Ishikawa (cell line): ENCODE data around the gene CEMIP.

Experiments used
- CEBPB ChIP-seq: IDR thresholded peaks from 2 replicates; pipeline ENCODE4 v1.6.1; 2012
- CREB1 ChIP-seq: IDR thresholded peaks from 2 replicates; pipeline ENCODE4 v1.6.1; 2012; ENCODE audit warnings: low read depth
- EGR1 ChIP-seq: IDR thresholded peaks from 2 replicates; pipeline ENCODE4 v1.6.1; 2012
- EP300 ChIP-seq: IDR thresholded peaks from 2 replicates; pipeline ENCODE4 v1.6.1; 2012; ENCODE audit warnings: borderline replicate concordance
- FOXM1 ChIP-seq: IDR thresholded peaks from 2 replicates; pipeline ENCODE4 v1.6.1; 2012; ENCODE audit warnings: low read depth, borderline replicate concordance
- MAX ChIP-seq: IDR thresholded peaks from 2 replicates; pipeline ENCODE4 v1.6.1; 2012
- NFIC ChIP-seq: IDR thresholded peaks from 2 replicates; pipeline ENCODE4 v1.6.1; 2012
- RAD21 ChIP-seq: IDR thresholded peaks from 2 replicates; pipeline ENCODE4 v1.6.1; 2012; ENCODE audit warnings: low read depth
- TAF1 ChIP-seq: IDR thresholded peaks from 2 replicates; pipeline ENCODE4 v1.6.1; 2012; ENCODE audit warnings: low read depth, mild to moderate bottlenecking
- TCF12 ChIP-seq: IDR thresholded peaks from 2 replicates; pipeline ENCODE4 v1.6.1; 2012; ENCODE audit warnings: low read depth
- TEAD4 ChIP-seq: IDR thresholded peaks from 2 replicates; pipeline ENCODE4 v1.6.1; 2012
- USF1 ChIP-seq: IDR thresholded peaks from 2 replicates; pipeline ENCODE4 v1.6.1; 2012
- YY1 ChIP-seq: IDR thresholded peaks from 2 replicates; pipeline ENCODE4 v1.6.1; 2012; ENCODE audit warnings: low read depth
- ZBTB7A ChIP-seq: IDR thresholded peaks from 2 replicates; pipeline ENCODE4 v1.6.1; 2012; ENCODE audit warnings: low read depth
- TF ChIP-seq, protein P1 (sequence below): IDR thresholded peaks from 2 replicates; pipeline ENCODE4 v1.6.1; 2012; ENCODE audit warnings: low read depth, mild to moderate bottlenecking

Gene CEMIP

DNA sequence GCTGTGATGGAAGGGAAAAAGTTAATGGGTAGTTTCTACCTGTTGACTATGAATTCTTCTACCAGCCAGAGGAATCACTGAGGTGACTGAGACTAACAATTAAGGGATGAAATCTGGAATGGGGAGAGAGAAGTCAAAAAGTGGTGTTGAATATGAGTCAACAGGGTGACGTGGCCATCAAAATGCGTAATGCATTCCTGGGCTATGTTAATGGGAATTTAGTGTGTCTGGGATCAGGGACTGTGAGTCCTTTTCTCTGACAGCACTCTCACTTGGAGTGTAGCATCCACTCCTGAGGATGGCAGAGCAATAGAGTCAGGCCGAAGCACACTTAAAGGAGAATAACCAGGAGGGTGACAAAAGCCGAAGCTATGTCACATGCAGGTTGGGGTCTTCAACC lies 150.1 kb downstream of the CEMIP start:
- TF ChIP-seq RAD21 = no peak
- TF ChIP-seq, protein P1, sequence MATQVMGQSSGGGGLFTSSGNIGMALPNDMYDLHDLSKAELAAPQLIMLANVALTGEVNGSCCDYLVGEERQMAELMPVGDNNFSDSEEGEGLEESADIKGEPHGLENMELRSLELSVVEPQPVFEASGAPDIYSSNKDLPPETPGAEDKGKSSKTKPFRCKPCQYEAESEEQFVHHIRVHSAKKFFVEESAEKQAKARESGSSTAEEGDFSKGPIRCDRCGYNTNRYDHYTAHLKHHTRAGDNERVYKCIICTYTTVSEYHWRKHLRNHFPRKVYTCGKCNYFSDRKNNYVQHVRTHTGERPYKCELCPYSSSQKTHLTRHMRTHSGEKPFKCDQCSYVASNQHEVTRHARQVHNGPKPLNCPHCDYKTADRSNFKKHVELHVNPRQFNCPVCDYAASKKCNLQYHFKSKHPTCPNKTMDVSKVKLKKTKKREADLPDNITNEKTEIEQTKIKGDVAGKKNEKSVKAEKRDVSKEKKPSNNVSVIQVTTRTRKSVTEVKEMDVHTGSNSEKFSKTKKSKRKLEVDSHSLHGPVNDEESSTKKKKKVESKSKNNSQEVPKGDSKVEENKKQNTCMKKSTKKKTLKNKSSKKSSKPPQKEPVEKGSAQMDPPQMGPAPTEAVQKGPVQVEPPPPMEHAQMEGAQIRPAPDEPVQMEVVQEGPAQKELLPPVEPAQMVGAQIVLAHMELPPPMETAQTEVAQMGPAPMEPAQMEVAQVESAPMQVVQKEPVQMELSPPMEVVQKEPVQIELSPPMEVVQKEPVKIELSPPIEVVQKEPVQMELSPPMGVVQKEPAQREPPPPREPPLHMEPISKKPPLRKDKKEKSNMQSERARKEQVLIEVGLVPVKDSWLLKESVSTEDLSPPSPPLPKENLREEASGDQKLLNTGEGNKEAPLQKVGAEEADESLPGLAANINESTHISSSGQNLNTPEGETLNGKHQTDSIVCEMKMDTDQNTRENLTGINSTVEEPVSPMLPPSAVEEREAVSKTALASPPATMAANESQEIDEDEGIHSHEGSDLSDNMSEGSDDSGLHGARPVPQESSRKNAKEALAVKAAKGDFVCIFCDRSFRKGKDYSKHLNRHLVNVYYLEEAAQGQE = no peak
- TF ChIP-seq NFIC = no peak
- TF ChIP-seq TAF1 = no peak
- TF ChIP-seq CREB1 = no peak
- TF ChIP-seq MAX = no peak
- no peak for TF ChIP-seq EGR1
- no peak for TF ChIP-seq CEBPB
- TF ChIP-seq TCF12 = no peak

DNA sequence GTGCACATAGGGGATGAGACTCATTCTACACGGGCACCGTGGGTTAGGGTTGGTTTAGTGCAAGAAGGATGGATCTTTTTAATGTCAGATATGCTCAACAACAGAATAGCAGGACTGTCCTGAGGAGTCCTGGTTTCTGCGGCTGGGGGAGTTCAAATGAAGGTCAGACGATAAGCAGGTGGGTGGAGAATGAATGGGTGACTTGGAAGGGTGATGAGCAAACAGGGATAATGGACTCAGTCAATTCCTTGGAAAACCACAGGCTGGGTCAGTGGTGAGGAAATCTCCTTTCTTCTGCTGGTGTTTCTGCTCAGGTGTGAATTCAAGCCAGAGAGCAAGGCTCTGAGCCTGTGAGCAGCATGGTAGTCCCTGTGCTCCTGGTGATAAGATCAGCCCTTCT lies 150.5 kb downstream of the CEMIP start:
- TF ChIP-seq, protein P1 = no peak
- TF ChIP-seq TAF1 (no peak), USF1 (no peak), ZBTB7A (no peak), MAX (no peak), YY1 (no peak), EGR1 (no peak), TCF12 (no peak), NFIC (no peak), CREB1 (no peak), EP300 (no peak), RAD21 (no peak), CEBPB (no peak), TEAD4 (no peak), FOXM1 (no peak)

DNA sequence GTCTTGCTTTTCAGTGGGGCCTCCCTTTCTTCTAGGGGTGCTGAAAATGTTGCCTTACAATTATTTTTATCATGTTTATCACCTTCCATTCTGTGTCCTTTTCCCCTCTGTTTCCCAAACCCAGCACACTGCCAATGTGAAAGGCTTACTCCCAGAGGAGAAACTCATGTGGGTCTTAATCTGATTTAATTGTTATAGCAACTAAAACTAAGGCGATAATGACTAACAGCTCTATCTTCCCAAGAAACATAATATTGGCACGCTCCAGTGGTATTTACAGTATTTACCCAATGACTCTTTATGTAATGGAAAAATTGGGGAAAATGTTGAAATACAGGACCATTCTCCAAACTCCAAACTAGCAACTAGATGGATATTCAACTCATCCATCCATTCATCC lies 152.0 kb downstream of the CEMIP start:
- no peak for TF ChIP-seq FOXM1
- TF ChIP-seq, protein P1 = no peak
- no peak for TF ChIP-seq TEAD4
- no peak for TF ChIP-seq RAD21
- no peak for TF ChIP-seq CEBPB
- no peak for TF ChIP-seq YY1
- TF ChIP-seq CREB1 = no peak
- TF ChIP-seq ZBTB7A = no peak
- no peak for TF ChIP-seq TCF12
- TF ChIP-seq TAF1 = no peak
- TF ChIP-seq USF1 = no peak
- TF ChIP-seq NFIC = no peak
- no peak for TF ChIP-seq EP300
- no peak for TF ChIP-seq EGR1
- TF ChIP-seq MAX = no peak

- no peak for TF ChIP-seq USF1
- no peak for TF ChIP-seq FOXM1
- no peak for TF ChIP-seq EP300
- TF ChIP-seq TCF12 = no peak
- TF ChIP-seq TEAD4 = no peak
- no peak for TF ChIP-seq MAX
- no peak for TF ChIP-seq CEBPB
- TF ChIP-seq TAF1 = no peak
- no peak for TF ChIP-seq CREB1
These were observed 152.7 kb downstream of the CEMIP start for GRCh38 chr15:80931721-80932512.
